SU-DHL-6 (cell line): Measurements from ENCODE around the gene E4F1.

Experiments
- H2AFZ ChIP-seq: fragments of 200-600 bp; sonication (generic); 2 replicates; pipeline ENCODE4 v1.6.1; 2014; ENCODE audit warnings: low read depth, mild to moderate bottlenecking, moderate library complexity, mixed read lengths, antibody characterized with exemption, low read length; ENCODE audit not compliant: severe bottlenecking
- H3F3A ChIP-seq: fragments of 200-600 bp; shearing (Covaris generic); 2 replicates; pipeline ENCODE4 v1.6.0; 2016; ENCODE audit warnings: antibody characterized with exemption, mild to moderate bottlenecking; ENCODE audit not compliant: insufficient read depth
- H3K27ac ChIP-seq: fragments of 200-600 bp; sonication (generic); 2 replicates; pipeline ENCODE4 v1.5.1; 2016; ENCODE audit warnings: low read depth, mild to moderate bottlenecking, low read length, moderate library complexity, mixed read lengths
- H3K27me3 ChIP-seq: fragments of 200-600 bp; sonication (generic), shearing (Covaris generic); 2 replicates; pipeline ENCODE4 v1.6.0; 2014; ENCODE audit warnings: mild to moderate bottlenecking, low read length
- H3K36me3 ChIP-seq: fragments of 200-600 bp; sonication (generic); 2 replicates; pipeline ENCODE4 v1.6.1; 2014; ENCODE audit warnings: mild to moderate bottlenecking, low read length, mixed read lengths
- H3K4me2 ChIP-seq: fragments of 300-600, 200-600 bp; shearing (Covaris generic), sonication (generic); 2 replicates; pipeline ENCODE4 v1.6.0; 2014; ENCODE audit warnings: low read length, low read depth, mild to moderate bottlenecking; ENCODE audit not compliant: poor library complexity, severe bottlenecking
- H3K4me3 ChIP-seq: fragments of 200-600 bp; sonication (generic); 2 replicates; pipeline ENCODE4 v1.5.1; 2014; ENCODE audit warnings: antibody characterized with exemption, low read length, mild to moderate bottlenecking, mixed read lengths; ENCODE audit not compliant: insufficient read depth, poor library complexity, severe bottlenecking
- H3K79me2 ChIP-seq: fragments of 200-600 bp; sonication (generic); 2 replicates; pipeline ENCODE4 v1.6.1; 2014; ENCODE audit warnings: mild to moderate bottlenecking, low read length, moderate library complexity; ENCODE audit not compliant: insufficient read depth
- H3K9ac ChIP-seq: fragments of 200-600 bp; sonication (generic); 2 replicates; pipeline ENCODE4 v1.7.0; 2014; ENCODE audit warnings: mild to moderate bottlenecking, low read length
- H3K9me2 ChIP-seq: fragments of 200-600 bp; sonication (generic); replicated peaks from 2 replicates; pipeline ENCODE4 v1.6.1; 2014; ENCODE audit warnings: low read length; ENCODE audit not compliant: insufficient read depth
- H3K9me3 ChIP-seq: fragments of 200-600 bp; sonication (generic); 2 replicates; pipeline ENCODE4 v1.6.1; 2014; ENCODE audit warnings: low read length, mixed read lengths; ENCODE audit not compliant: insufficient read depth
- H4K20me1 ChIP-seq: fragments of 200-600 bp; sonication (generic); 2 replicates; pipeline ENCODE4 v1.6.1; 2014; ENCODE audit warnings: low read depth, mild to moderate bottlenecking, antibody characterized with exemption, low read length, moderate library complexity, mixed read lengths
- EZH2phosphoT487 ChIP-seq: fragments of 200-600 bp; sonication (generic), shearing (Covaris generic); conservative IDR thresholded peaks from 2 replicates; pipeline ENCODE4 v1.6.1; 2018; ENCODE audit warnings: mild to moderate bottlenecking, antibody characterized with exemption, low read length, moderate library complexity, mixed read lengths
- TF ChIP-seq, protein P1 (sequence below): fragments of 200-600 bp; sonication (generic); IDR thresholded peaks from one replicate; pipeline ENCODE4 v1.5.1; 2017; ENCODE audit warnings: antibody characterized with exemption, mild to moderate bottlenecking, low read length, moderate library complexity; ENCODE audit not compliant: insufficient read depth, poor library complexity, severe bottlenecking

E4F1 gene

GRCh38 chr16:2191446-2191706, 32.0 kb upstream of the E4F1 start:
- Histone ChIP-seq H3K27ac (no peak overlapping the region), H3K4me2 (no peak overlapping the region), H4K20me1 (no peaks in the 10 kb centered on the region), H3K79me2 (no peaks in the 10 kb centered on the region), H2AFZ (no peak overlapping the region), H3K9me2 (no peaks in the 10 kb centered on the region), H3K9ac (no peak overlapping the region), H3K27me3 (no peaks in the 10 kb centered on the region), H3K4me3 (no peak overlapping the region), H3K9me3 (no peaks in the 10 kb centered on the region), H3F3A (no peaks in the 10 kb centered on the region), H3K36me3 (no peaks in the 10 kb centered on the region)
- no peak for TF ChIP-seq EZH2phosphoT487
- TF ChIP-seq, protein P1, sequence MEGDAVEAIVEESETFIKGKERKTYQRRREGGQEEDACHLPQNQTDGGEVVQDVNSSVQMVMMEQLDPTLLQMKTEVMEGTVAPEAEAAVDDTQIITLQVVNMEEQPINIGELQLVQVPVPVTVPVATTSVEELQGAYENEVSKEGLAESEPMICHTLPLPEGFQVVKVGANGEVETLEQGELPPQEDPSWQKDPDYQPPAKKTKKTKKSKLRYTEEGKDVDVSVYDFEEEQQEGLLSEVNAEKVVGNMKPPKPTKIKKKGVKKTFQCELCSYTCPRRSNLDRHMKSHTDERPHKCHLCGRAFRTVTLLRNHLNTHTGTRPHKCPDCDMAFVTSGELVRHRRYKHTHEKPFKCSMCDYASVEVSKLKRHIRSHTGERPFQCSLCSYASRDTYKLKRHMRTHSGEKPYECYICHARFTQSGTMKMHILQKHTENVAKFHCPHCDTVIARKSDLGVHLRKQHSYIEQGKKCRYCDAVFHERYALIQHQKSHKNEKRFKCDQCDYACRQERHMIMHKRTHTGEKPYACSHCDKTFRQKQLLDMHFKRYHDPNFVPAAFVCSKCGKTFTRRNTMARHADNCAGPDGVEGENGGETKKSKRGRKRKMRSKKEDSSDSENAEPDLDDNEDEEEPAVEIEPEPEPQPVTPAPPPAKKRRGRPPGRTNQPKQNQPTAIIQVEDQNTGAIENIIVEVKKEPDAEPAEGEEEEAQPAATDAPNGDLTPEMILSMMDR: no peak

DNA sequence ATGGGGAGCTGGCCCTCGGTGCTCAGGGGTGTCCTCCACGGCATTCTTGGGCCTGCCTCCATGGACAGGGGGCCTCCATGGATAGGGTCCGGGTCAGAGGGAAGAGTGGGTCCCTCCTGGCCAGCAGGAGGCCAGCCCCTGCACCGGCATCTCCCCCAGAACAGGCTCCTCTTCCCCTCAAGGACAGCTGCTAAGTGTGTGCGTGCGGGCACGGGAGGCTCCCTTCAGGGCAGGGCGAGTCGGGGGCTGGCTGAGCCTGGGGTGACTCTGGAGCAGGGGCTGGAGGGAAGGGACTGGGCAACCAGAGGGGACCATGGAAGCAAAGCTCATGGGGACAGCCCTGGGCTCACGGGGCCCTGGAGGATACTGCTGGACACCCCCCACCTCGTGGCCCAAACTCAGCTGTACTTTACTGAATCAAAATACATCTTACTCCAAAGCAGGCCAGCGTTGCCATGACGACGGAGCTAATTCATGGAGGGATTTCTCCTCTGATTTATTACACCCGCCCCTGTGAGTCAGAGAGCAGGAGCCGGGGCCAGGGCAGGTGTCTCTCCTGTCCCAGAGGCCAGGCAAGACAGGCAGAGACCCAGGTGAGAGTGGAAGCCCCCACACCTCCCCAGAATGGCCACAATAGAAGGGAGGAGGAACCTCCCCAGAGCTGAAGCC, 29.1 kb upstream of the E4F1 start:
- TF ChIP-seq, protein P1: no peak
- TF ChIP-seq EZH2phosphoT487: no peak
- H3K27me3 ChIP-seq: no peaks in the 10 kb centered on the region
- H3K9me3 ChIP-seq: no peaks in the 10 kb centered on the region
- no peaks in the 10 kb centered on the region for H3K79me2 ChIP-seq
- H3F3A ChIP-seq: 0 out of 2 replicates have a peak, but pooled peaks cover 8% of the 10 kb centered on the region
- no peak overlapping the region for H3K4me3 ChIP-seq
- H3K9me2 ChIP-seq: no peaks in the 10 kb centered on the region
- H3K36me3 ChIP-seq: no peaks in the 10 kb centered on the region
- H4K20me1 ChIP-seq: no peaks in the 10 kb centered on the region
- no peak overlapping the region for H3K9ac ChIP-seq
- no peak overlapping the region for H2AFZ ChIP-seq
- H3K27ac ChIP-seq: no peak overlapping the region
- H3K4me2 ChIP-seq: no peak overlapping the region

DNA sequence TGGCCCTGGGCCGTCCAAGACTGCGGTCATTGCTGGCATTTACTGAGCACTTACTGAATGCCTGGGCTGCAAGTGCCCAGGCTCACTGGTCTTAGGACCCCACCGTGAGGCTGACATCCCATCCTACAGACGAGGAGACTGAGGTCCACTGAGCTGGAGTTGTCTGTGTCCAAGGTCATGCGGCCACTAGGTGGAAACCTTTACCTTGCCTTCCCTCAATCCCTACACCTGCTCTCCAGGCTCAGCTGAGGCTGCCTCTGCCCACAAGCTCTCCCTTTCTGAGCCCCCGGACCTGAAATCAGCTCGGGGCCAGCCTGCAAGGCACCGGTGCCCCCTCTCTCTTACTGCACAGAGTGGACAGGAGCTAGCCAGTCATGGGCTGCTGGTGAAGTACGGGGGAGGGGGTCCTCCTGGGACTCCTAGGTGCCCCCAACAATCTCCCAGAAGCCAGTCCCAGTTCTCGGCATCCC, 28.5 kb upstream of the E4F1 start:
- no peak overlapping the region for H3K4me3 ChIP-seq
- H3K4me2 ChIP-seq: no peak overlapping the region
- no peaks in the 10 kb centered on the region for H4K20me1 ChIP-seq
- H3K27me3 ChIP-seq: no peaks in the 10 kb centered on the region
- no peak overlapping the region for H3K27ac ChIP-seq
- no peak overlapping the region for H3K9ac ChIP-seq
- no peaks in the 10 kb centered on the region for H3K79me2 ChIP-seq
- TF ChIP-seq EZH2phosphoT487: no peak
- TF ChIP-seq, protein P1: peak; percentile 29
- 0 out of 2 replicates have a peak, but pooled peaks cover 8% of the 10 kb centered on the region for H3F3A ChIP-seq
- H3K36me3 ChIP-seq: no peaks in the 10 kb centered on the region
- no peaks in the 10 kb centered on the region for H3K9me3 ChIP-seq
- H2AFZ ChIP-seq: no peak overlapping the region
- H3K9me2 ChIP-seq: no peaks in the 10 kb centered on the region
